Tibial nerve (tissue), 4 donors: ENCODE data around the gene NDUFV1. TPM values are rescaled to one million over a fixed set of nuclear protein-coding genes. Genes with fewer than 3 reads are reported as not detected.

Experiments used
- DNase-seq, 2 donors: peaks; one replicate each; pipeline ENCODE4 v3.0.0-alpha.2; 2019; ENCODE audit warnings: low spot score in 2 of 2
- H3K27ac ChIP-seq, 4 donors: fragments of 200-600 bp; sonication (generic) in 3 of 4; one replicate each; pipeline ENCODE4 v1.5.1; 2017 to 2019; ENCODE audit warnings: mild to moderate bottlenecking in 1 of 4
- H3K27me3 ChIP-seq, 2 donors: fragments of 200-600 bp; sonication (generic) in 1 of 2; one replicate each; pipeline versions ENCODE4 v1.5.1 to v1.6.0; 2017 to 2019
- H3K36me3 ChIP-seq, 3 donors: fragments of 200-600 bp; sonication (generic); one replicate each; pipeline ENCODE4 v1.5.1; 2018 to 2019
- H3K4me1 ChIP-seq, 4 donors: fragments of 200-600 bp; sonication (generic) in 3 of 4; one replicate each; pipeline ENCODE4 v1.5.1; 2017 to 2019
- H3K4me3 ChIP-seq, 4 donors: fragments of 200-600 bp; sonication (generic) in 3 of 4; one replicate each; pipeline ENCODE4 v1.5.1; 2017 to 2019; ENCODE audit warnings: mild to moderate bottlenecking in 1 of 4, moderate library complexity in 1 of 4
- H3K9me3 ChIP-seq, 4 donors: fragments of 200-600 bp; sonication (generic) in 3 of 4; one replicate each; pipeline ENCODE4 v1.5.1; 2017 to 2019
- EP300 ChIP-seq, 2 donors: sonication (generic); formaldehyde crosslinking; IDR thresholded peaks; one replicate each; pipeline ENCODE4 v1.6.1; 2017; ENCODE audit warnings: antibody characterized with exemption in 2 of 2, mild to moderate bottlenecking in 1 of 2
- POLR2A ChIP-seq, 2 donors: fragments of 450-650 bp; IDR thresholded peaks; one replicate each; pipeline ENCODE4 v1.6.1; 2017; ENCODE audit warnings: antibody characterized with exemption in 2 of 2, mild to moderate bottlenecking in 2 of 2, moderate library complexity in 2 of 2
- WGBS, 2 donors: methylation state at CpG; one replicate each; pipeline ENCODE4 v1.1.5; 2018; 5-methylcytosine and 5-hydroxymethylcytosine counted together
- total RNA-seq, 4 donors: library from RNA; depleted of rRNA; stranded (reverse); fragments of >200 nt; gene quantifications; one replicate each; pipeline ENCODE4 v1.1.0, GENCODE V29; 2016
- TF ChIP-seq, protein P1 (sequence below), 5 experiments: fragments of 200-600 bp in 3 of 5; fragments of 450-650 bp in 2 of 5; sonication (generic) in 3 of 5; IDR thresholded peaks; one replicate each; pipeline ENCODE4 v1.5.1; 2016 to 2019; ENCODE audit warnings: antibody characterized with exemption in 5 of 5, mild to moderate bottlenecking in 3 of 5, moderate library complexity in 2 of 5

NDUFV1 gene
- total RNA-seq, 4 donors from 2014 or later = 282 to 357 (median 323) TPM

DNA sequence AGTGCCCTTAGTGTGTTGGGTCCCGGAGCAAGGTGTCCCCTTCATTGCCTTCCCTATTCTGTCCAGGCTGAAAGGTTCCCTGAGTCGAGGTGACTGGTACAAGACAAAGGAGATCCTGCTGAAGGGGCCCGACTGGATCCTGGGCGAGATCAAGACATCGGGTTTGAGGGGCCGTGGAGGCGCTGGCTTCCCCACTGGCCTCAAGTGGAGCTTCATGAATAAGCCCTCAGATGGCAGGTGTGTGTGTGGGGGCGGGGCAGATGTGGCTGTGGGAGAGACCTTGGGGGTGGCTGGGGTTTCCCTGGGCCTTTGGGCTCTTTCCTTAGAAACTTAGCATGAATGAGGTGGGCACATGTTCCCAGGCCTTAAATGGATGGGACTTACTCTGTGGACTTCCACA, 1.8 kb downstream of the NDUFV1 start:
- Histone ChIP-seq H3K27ac (no peak overlapping the region), H3K4me1 (peaks cover 0 to 24% (median 8%) of the 10 kb centered on the region in 4 donors), H3K9me3 (no peaks in the 10 kb centered on the region), H3K4me3 (no peak overlapping the region), H3K27me3 (no peaks in the 10 kb centered on the region), H3K36me3 (peaks cover 0 to 50% (median 9%) of the 10 kb centered on the region in 3 donors)
- TF ChIP-seq EP300 (IDR thresholded peaks at IDR 0.05) (no peak), POLR2A (IDR thresholded peaks at IDR 0.05) (no peak)
- TF ChIP-seq, protein P1, sequence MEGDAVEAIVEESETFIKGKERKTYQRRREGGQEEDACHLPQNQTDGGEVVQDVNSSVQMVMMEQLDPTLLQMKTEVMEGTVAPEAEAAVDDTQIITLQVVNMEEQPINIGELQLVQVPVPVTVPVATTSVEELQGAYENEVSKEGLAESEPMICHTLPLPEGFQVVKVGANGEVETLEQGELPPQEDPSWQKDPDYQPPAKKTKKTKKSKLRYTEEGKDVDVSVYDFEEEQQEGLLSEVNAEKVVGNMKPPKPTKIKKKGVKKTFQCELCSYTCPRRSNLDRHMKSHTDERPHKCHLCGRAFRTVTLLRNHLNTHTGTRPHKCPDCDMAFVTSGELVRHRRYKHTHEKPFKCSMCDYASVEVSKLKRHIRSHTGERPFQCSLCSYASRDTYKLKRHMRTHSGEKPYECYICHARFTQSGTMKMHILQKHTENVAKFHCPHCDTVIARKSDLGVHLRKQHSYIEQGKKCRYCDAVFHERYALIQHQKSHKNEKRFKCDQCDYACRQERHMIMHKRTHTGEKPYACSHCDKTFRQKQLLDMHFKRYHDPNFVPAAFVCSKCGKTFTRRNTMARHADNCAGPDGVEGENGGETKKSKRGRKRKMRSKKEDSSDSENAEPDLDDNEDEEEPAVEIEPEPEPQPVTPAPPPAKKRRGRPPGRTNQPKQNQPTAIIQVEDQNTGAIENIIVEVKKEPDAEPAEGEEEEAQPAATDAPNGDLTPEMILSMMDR (IDR thresholded peaks at IDR 0.05) = no peak
- WGBS, 2 donors = 90 to 93% methylated on average over 8 of the region's 8 CpGs
- no peak for DNase-seq

- no peak for DNase-seq
- Histone ChIP-seq H3K4me1 (peaks cover 0 to 32% (median 12%) of the 10 kb centered on the region in 4 donors), H3K27ac (no peak overlapping the region), H3K4me3 (no peak overlapping the region), H3K9me3 (no peaks in the 10 kb centered on the region), H3K27me3 (no peaks in the 10 kb centered on the region), H3K36me3 (peaks cover 0 to 51% (median 9%) of the 10 kb centered on the region in 3 donors)
- 89% methylated on average over 10 of the region's 10 CpGs for WGBS, 2 donors
- TF ChIP-seq, protein P1 (IDR thresholded peaks at IDR 0.05) = no peak
- TF ChIP-seq EP300 (IDR thresholded peaks at IDR 0.05) (no peak), POLR2A (IDR thresholded peaks at IDR 0.05) (no peak)
Observed at GRCh38 chr11:67609316-67609715, 2.6 kb downstream of the NDUFV1 start.

GRCh38 chr11:67610302-67610868, 3.6 kb downstream of the NDUFV1 start:
- Histone ChIP-seq H3K27me3 (peaks cover 0 to 6% of the 10 kb centered on the region in 2 donors), H3K9me3 (no peaks in the 10 kb centered on the region), H3K27ac (no peak overlapping the region), H3K4me1 (peaks cover 0 to 37% (median 16%) of the 10 kb centered on the region in 4 donors), H3K4me3 (no peak overlapping the region), H3K36me3 (peaks cover 0 to 51% (median 9%) of the 10 kb centered on the region in 3 donors)
- WGBS, 2 donors = 86 to 92% methylated on average over 4 to 12 of the region's 15 CpGs
- no peak for DNase-seq
- TF ChIP-seq POLR2A (IDR thresholded peaks at IDR 0.05) (no peak), EP300 (IDR thresholded peaks at IDR 0.05) (no peak)
- TF ChIP-seq, protein P1 (IDR thresholded peaks at IDR 0.05) = no peak

DNA sequence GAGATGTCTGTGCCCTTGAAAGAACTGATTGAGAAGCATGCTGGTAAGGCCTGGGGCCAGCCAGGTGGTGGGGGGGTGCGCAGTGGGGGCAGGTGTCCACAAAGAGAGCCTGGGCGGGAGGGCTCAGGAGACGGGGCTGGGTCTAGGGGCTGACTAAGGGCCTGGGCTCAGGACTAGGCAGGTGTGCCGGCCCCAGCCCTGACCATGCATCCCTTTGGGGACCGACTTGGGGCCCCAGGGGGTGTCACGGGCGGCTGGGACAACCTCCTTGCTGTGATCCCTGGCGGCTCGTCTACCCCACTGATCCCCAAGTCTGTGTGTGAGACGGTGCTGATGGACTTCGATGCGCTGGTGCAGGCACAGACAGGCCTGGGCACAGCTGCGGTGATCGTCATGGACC, 4.4 kb downstream of the NDUFV1 start:
- no peak for DNase-seq
- Histone ChIP-seq H3K4me1 (peaks cover 0 to 40% (median 16%) of the 10 kb centered on the region in 4 donors), H3K36me3 (peaks cover 0 to 51% (median 9%) of the 10 kb centered on the region in 3 donors), H3K4me3 (no peak overlapping the region), H3K27me3 (peaks cover 0 to 12% of the 10 kb centered on the region in 2 donors), H3K9me3 (no peaks in the 10 kb centered on the region), H3K27ac (no peak overlapping the region)
- TF ChIP-seq POLR2A (IDR thresholded peaks at IDR 0.05) (no peak), EP300 (IDR thresholded peaks at IDR 0.05) (no peak)
- TF ChIP-seq, protein P1 (IDR thresholded peaks at IDR 0.05) = no peak
- 92 to 97% methylated on average over 9 to 13 of the region's 14 CpGs for WGBS, 2 donors

DNA sequence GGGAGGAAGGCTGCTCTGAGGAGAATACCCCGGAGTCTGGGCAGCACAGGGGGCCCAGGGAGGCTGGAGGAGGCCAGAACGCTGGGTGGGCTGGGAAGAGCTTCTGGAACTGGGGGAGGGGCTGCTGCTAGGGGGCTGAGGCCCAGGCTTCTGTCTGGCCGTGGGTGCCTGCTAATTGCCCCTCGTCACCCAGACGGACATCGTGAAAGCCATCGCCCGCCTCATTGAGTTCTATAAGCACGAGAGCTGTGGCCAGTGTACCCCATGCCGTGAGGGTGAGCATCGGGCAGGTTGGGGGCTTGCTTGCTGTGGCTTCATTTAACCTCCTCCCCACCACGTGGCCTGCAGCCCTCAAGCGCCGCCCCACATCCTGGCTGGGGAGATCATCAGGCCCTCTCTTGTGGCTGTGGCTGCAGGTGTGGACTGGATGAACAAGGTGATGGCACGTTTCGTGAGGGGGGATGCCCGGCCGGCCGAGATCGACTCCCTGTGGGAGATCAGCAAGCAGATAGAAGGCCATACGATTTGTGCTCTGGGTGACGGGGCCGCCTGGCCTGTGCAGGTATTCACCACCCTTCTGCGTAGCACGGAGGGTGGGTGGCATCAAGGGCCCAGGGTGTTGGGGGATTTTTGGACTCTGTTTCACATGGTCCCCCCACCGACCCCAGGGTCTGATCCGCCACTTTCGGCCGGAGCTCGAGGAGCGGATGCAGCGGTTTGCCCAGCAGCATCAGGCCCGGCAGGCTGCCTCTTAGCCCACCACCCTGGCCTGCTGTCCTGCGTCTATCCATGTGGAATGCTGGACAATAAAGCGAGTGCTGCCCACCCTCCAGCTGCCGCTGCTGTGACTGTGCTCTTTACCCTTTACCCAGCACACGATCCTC, 5.2 kb downstream of the NDUFV1 start:
- no peak for DNase-seq
- TF ChIP-seq, protein P1 (IDR thresholded peaks at IDR 0.05) = no peak
- no peak for TF ChIP-seq POLR2A (IDR thresholded peaks at IDR 0.05)
- no peak overlapping the region for H3K4me3 ChIP-seq
- H3K27me3 ChIP-seq = peaks cover 0 to 13% of the 10 kb centered on the region in 2 donors
- H3K9me3 ChIP-seq = no peaks in the 10 kb centered on the region
- H3K4me1 ChIP-seq = peaks cover 0 to 37% (median 16%) of the 10 kb centered on the region in 4 donors
- WGBS, 2 donors = 84 to 86% methylated on average over 37 of the region's 37 CpGs
- no peak overlapping the region for H3K27ac ChIP-seq
- peaks cover 0 to 51% (median 9%) of the 10 kb centered on the region in 3 donors for H3K36me3 ChIP-seq
